HepG2 (cell line): ENCODE results near the gene BAG5. TPM values are rescaled to one million over a fixed set of nuclear protein-coding genes. Genes with fewer than 3 reads are reported as not detected.

Experiments used
- ATAC-seq: fragments of 200-7000 bp; cut with Tn5 transposase; 3 replicates; pipeline ENCODE4 v1.9.1; 2020; ENCODE audit warnings: mild to moderate bottlenecking, moderate library complexity
- BruUV-seq: library from RNA; stranded (reverse); fragments of 400-500 nt; replicated peaks from 2 replicates; lab custom pipeline; 2021; lab: Mats Ljungman, UMichigan
- CTCF ChIA-PET: fragments of 300-600 bp; formaldehyde crosslinking; extraction: SDS; loops from one replicate; lab custom pipeline; 2021; ENCODE audit warnings: low total read pairs, inconsistent platforms, low intra/inter-chr PET ratio; lab: Yijun Ruan, JAX
- POLR2A ChIA-PET: fragments of 350-600 bp; sonication (Branson Sonifier 250); formaldehyde crosslinking; loops from one replicate; lab custom pipeline; 2020; ENCODE audit warnings: antibody characterized with exemption, inconsistent platforms; lab: Yijun Ruan, JAX
- DNase-seq: peaks from one replicate; pipeline ENCODE4 v3.0.0-alpha.2; 2015; ENCODE audit warnings: low spot score
- FAIRE-seq: peaks from 3 replicates; lab custom pipeline; 2011; peaks lifted over from hg19 to GRCh38; lab: Jason Lieb, UNC
- H2AFZ ChIP-seq: one replicate; pipeline ENCODE4 v1.6.1; 2011; ENCODE audit warnings: low read length, inconsistent platforms
- H3K27ac ChIP-seq: fragments of 300-600 bp; 3 replicates; pipeline ENCODE4 v1.8.0; 2011; ENCODE audit warnings: mixed run types, mild to moderate bottlenecking, mixed read lengths, low read length, inconsistent platforms; ENCODE audit not compliant: insufficient read depth; ENCODE audit errors: extremely low read length
- H3K27me3 ChIP-seq, 2 experiments: fragments of 200-600 bp in 1 of 2; 2 replicates in 1 of 2; 3 replicates in 1 of 2; pipeline versions ENCODE4 v1.6.0 to v1.8.0; 2011; ENCODE audit warnings: low read length in 2 of 2, mild to moderate bottlenecking in 2 of 2, moderate library complexity in 2 of 2, inconsistent platforms in 1 of 2; ENCODE audit not compliant: insufficient read depth in 2 of 2, control insufficient read depth in 1 of 2
- H3K36me3 ChIP-seq, 2 experiments: fragments of 200-600 bp in 1 of 2; replicated peaks in 1 of 2; 2 replicates in 1 of 2; 3 replicates in 1 of 2; pipeline versions ENCODE4 v1.5.1 to v1.8.0; 2011; ENCODE audit warnings: low read length in 2 of 2, inconsistent platforms in 1 of 2; ENCODE audit not compliant: insufficient read depth in 2 of 2, control insufficient read depth in 1 of 2
- H3K4me1 ChIP-seq: 2 replicates; pipeline ENCODE4 v1.5.1; 2012; ENCODE audit warnings: low read length, inconsistent platforms; ENCODE audit not compliant: insufficient read depth
- H3K4me2 ChIP-seq: 2 replicates; pipeline ENCODE4 v1.6.0; 2011; ENCODE audit warnings: low read depth, low read length, inconsistent platforms
- H3K4me3 ChIP-seq, 3 experiments: fragments of 200-600 bp in 1 of 3; sonication (generic), shearing (Covaris generic) in 1 of 3; replicated peaks in 1 of 3; 2 replicates each; pipeline ENCODE4 v1.5.1; 2011 to 2016; ENCODE audit warnings: low read length in 3 of 3, inconsistent platforms in 2 of 3, low read depth in 2 of 3, mild to moderate bottlenecking in 2 of 3, control low read depth in 1 of 3, mixed read lengths in 1 of 3; ENCODE audit not compliant: insufficient read depth in 1 of 3
- H3K79me2 ChIP-seq: one replicate; pipeline ENCODE4 v1.6.1; 2011; ENCODE audit warnings: low read length, inconsistent platforms; ENCODE audit not compliant: insufficient read depth
- H3K9ac ChIP-seq: 2 replicates; pipeline ENCODE4 v1.6.0; 2011; ENCODE audit warnings: mild to moderate bottlenecking, low read depth, low read length, inconsistent platforms; ENCODE audit not compliant: insufficient read depth
- H3K9me3 ChIP-seq: 2 replicates; pipeline ENCODE4 v1.5.1; 2012; ENCODE audit warnings: mild to moderate bottlenecking, low read length
- H4K20me1 ChIP-seq: 2 replicates; pipeline ENCODE4 v1.6.0; 2011; ENCODE audit warnings: inconsistent platforms, mild to moderate bottlenecking, low read length, moderate library complexity; ENCODE audit not compliant: insufficient read depth
- CCAR2 ChIP-seq: fragments of 200-400 bp; formaldehyde crosslinking; optimal IDR thresholded peaks from 2 replicates; pipeline ENCODE3; 2018; ENCODE audit warnings: low read depth, mild to moderate bottlenecking, low read length, moderate library complexity
- DMTF1 ChIP-seq: sonication (generic); formaldehyde crosslinking; IDR thresholded peaks from 2 replicates; pipeline ENCODE4 v1.4.0; 2020; ENCODE audit warnings: mild to moderate bottlenecking, missing genetic modification reagents
- FOXP4 ChIP-seq: sonication (generic); formaldehyde crosslinking; IDR thresholded peaks from 2 replicates; pipeline ENCODE4 v1.4.0; 2020; ENCODE audit warnings: missing genetic modification reagents
- GABPB1 ChIP-seq: IDR thresholded peaks from 2 replicates; pipeline ENCODE4 v1.6.1; 2016; ENCODE audit warnings: mild to moderate bottlenecking, missing genetic modification reagents, moderate library complexity, missing compliant biosample characterization
- GATA4 ChIP-seq: sonication (generic); IDR thresholded peaks from 2 replicates; pipeline ENCODE4 v1.6.1; 2016; ENCODE audit warnings: antibody characterized with exemption, low read depth, borderline replicate concordance
- GPN1 ChIP-seq: sonication (generic); formaldehyde crosslinking; IDR thresholded peaks from 2 replicates; pipeline ENCODE4 v1.5.1; 2020; ENCODE audit warnings: missing genetic modification reagents, borderline replicate concordance
- KLF15 ChIP-seq: sonication (generic); formaldehyde crosslinking; IDR thresholded peaks from 2 replicates; pipeline ENCODE4 v1.8.1; 2023; ENCODE audit warnings: borderline replicate concordance, mild to moderate bottlenecking, inconsistent platforms, missing genetic modification reagents, mixed read lengths
- MAFK ChIP-seq, 2 experiments: IDR thresholded peaks in 1 of 2; conservative IDR thresholded peaks in 1 of 2; 2 replicates each; pipeline ENCODE4 v1.6.1; 2011; ENCODE audit warnings: improper control_type of control experiment in 2 of 2, low read length in 2 of 2
- NCOA2 ChIP-seq: sonication (generic); formaldehyde crosslinking; IDR thresholded peaks from 2 replicates; pipeline ENCODE4 v1.8.0; 2022; ENCODE audit warnings: inconsistent platforms
- RFX3 ChIP-seq: IDR thresholded peaks from 2 replicates; pipeline ENCODE4 v1.6.1; 2016; ENCODE audit warnings: missing biosample characterization, missing genetic modification reagents
- SIN3B ChIP-seq: fragments of 150-350 bp; IDR thresholded peaks from 2 replicates; pipeline ENCODE4 v1.6.1; 2014; ENCODE audit warnings: low read length
- STAG1 ChIP-seq: sonication (generic); formaldehyde crosslinking; IDR thresholded peaks from 2 replicates; pipeline ENCODE4 v1.4.0; 2020; ENCODE audit warnings: missing genetic modification reagents
- TAF1 ChIP-seq: sonication (generic); formaldehyde crosslinking; IDR thresholded peaks from 2 replicates; pipeline ENCODE4 v1.4.0; 2020; ENCODE audit warnings: missing genetic modification reagents
- ZNF614 ChIP-seq: IDR thresholded peaks from 2 replicates; pipeline ENCODE4 v1.6.1; 2018; ENCODE audit warnings: missing biosample characterization, missing genetic modification reagents, inconsistent platforms, borderline replicate concordance
- ZNF678 ChIP-seq: sonication (generic); formaldehyde crosslinking; IDR thresholded peaks from 2 replicates; pipeline ENCODE4 v1.4.0; 2020; ENCODE audit warnings: mild to moderate bottlenecking, missing genetic modification reagents
- ZSCAN29 ChIP-seq: sonication (generic); formaldehyde crosslinking; conservative IDR thresholded peaks from 2 replicates; pipeline ENCODE4 v1.4.0; 2020; ENCODE audit warnings: mild to moderate bottlenecking, missing genetic modification reagents
- WGBS: methylation state at CpG from one replicate; pipeline ENCODE4 v1.1.6; 2017; ENCODE audit warnings: low lambda C conversion rate; 5-methylcytosine and 5-hydroxymethylcytosine counted together
- in situ Hi-C: cut with HindIII; loops from 2 replicates; pipeline ENCODE4 v1.10.0; 2017; ENCODE audit warnings: low pct_unique_long_range_greater_than_20kb; ENCODE audit not compliant: extremely low pct_ligation_motif_present
- intact Hi-C: fragments of 100-400 bp; cut with micrococcal nuclease; formaldehyde crosslinking; loops from one replicate; pipeline ENCODE4 v1.10.0; 2022; ENCODE audit not compliant: unreplicated experiment
- polyA plus RNA-seq, 8 experiments: library from polyadenylated mRNA; depleted of rRNA in 3 of 8; stranded (reverse) in 7 of 8; unstranded in 1 of 8; fragments of >200 nt; fragmentation: Illumina TruSeq in 4 of 8; extraction: Trizol in 4 of 8; gene quantifications; 2 replicates each; pipeline versions ENCODE4 v1.2.1 to v1.2.3, GENCODE V29; 2011 to 2016; ENCODE audit warnings: low read depth in 4 of 8, missing spikeins in 1 of 8, mixed read lengths in 1 of 8; ENCODE audit not compliant: insufficient read depth in 1 of 8
- total RNA-seq, 5 experiments: library from RNA; depleted of rRNA; stranded (reverse); fragments of >200 nt; fragmentation: Illumina TruSeq; extraction: Trizol; gene quantifications; 2 replicates each; pipeline ENCODE4 v1.2.3, GENCODE V29; 2016; ENCODE audit warnings: low read depth in 1 of 5
- TF ChIP-seq, protein P1 (sequence below), 2 experiments: IDR thresholded peaks; 2 replicates each; pipeline ENCODE4 v1.6.1; 2011 to 2012; ENCODE audit warnings: low read length in 2 of 2, borderline replicate concordance in 1 of 2, low read depth in 1 of 2, mild to moderate bottlenecking in 1 of 2, moderate library complexity in 1 of 2

Gene BAG5
- total and polyA plus RNA-seq, 2 of the 13 experiments (the other 11 are each of a cell fraction or from before 2014, with no cell fraction given): 3.5 to 21.0 TPM

GRCh38 chr14:103560691-103561090, 1.8 kb downstream of the BAG5 start:
- POLR2A ChIA-PET: interaction anchor here (1.7 to 2.3 kb wide), 3 partner anchors 25 to 67 kb away, joined by 6 to 12 read pairs (median 8); partner anchors contain the start of genes KLC1 and TRMT61A
- Histone ChIP-seq H3K4me1 (peaks cover 48% of the 10 kb centered on the region), H3K27me3 (peaks cover 0 to 3% of the 10 kb centered on the region in 2 experiments; a peak in 1 of 5 replicates), H3K4me3 (peak overlapping the region; percentile 81 to 100 (median 92); a peak in 5 of 6 replicates), H3K9me3 (no peaks in the 10 kb centered on the region), H2AFZ (no peak overlapping the region), H3K79me2 (peaks cover 72% of the 10 kb centered on the region), H3K9ac (peak overlapping the region; percentile 91; the same call in 1 of the 2 replicates), H3K27ac (peak overlapping the region; percentile 88), H3K36me3 (peaks cover 6 to 26% of the 10 kb centered on the region in 2 experiments; a peak in 3 of 5 replicates), H4K20me1 (peaks cover 14% of the 10 kb centered on the region; the same call in 1 of the 2 replicates), H3K4me2 (peak overlapping the region; percentile 82)
- CTCF ChIA-PET: no interaction called here
- TF ChIP-seq GATA4 (no peak), FOXP4 (CRISPR knock-in tag) (no peak), GPN1 (CRISPR knock-in tag) (no peak), ZSCAN29 (CRISPR knock-in tag) (no peak), SIN3B (no peak), KLF15 (CRISPR knock-in tag) (no peak), RFX3 (CRISPR knock-in tag) (no peak), NCOA2 (no peak), STAG1 (no peak), CCAR2 (no peak), ZNF678 (CRISPR knock-in tag) (no peak), GABPB1 (CRISPR knock-in tag) (no peak), DMTF1 (no peak), ZNF614 (CRISPR knock-in tag) (no peak), TAF1 (CRISPR knock-in tag) (no peak), MAFK (conservative IDR thresholded peaks at IDR 0.05 in 1 of 2, IDR thresholded peaks at IDR 0.05 in 1 of 2; ENCODE audit: low read length in 2 of 2) (no peak)
- TF ChIP-seq, protein P1, sequence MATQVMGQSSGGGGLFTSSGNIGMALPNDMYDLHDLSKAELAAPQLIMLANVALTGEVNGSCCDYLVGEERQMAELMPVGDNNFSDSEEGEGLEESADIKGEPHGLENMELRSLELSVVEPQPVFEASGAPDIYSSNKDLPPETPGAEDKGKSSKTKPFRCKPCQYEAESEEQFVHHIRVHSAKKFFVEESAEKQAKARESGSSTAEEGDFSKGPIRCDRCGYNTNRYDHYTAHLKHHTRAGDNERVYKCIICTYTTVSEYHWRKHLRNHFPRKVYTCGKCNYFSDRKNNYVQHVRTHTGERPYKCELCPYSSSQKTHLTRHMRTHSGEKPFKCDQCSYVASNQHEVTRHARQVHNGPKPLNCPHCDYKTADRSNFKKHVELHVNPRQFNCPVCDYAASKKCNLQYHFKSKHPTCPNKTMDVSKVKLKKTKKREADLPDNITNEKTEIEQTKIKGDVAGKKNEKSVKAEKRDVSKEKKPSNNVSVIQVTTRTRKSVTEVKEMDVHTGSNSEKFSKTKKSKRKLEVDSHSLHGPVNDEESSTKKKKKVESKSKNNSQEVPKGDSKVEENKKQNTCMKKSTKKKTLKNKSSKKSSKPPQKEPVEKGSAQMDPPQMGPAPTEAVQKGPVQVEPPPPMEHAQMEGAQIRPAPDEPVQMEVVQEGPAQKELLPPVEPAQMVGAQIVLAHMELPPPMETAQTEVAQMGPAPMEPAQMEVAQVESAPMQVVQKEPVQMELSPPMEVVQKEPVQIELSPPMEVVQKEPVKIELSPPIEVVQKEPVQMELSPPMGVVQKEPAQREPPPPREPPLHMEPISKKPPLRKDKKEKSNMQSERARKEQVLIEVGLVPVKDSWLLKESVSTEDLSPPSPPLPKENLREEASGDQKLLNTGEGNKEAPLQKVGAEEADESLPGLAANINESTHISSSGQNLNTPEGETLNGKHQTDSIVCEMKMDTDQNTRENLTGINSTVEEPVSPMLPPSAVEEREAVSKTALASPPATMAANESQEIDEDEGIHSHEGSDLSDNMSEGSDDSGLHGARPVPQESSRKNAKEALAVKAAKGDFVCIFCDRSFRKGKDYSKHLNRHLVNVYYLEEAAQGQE (IDR thresholded peaks at IDR 0.05; ENCODE audit: borderline replicate concordance in 1 of 2, low read depth in 1 of 2, low read length in 2 of 2): no peak
- no peak for ATAC-seq
- FAIRE-seq: no peak
- no peak for DNase-seq
- in situ Hi-C loops: no loop called here
- BruUV-seq: no TSS peak
- intact Hi-C loops: no loop called here
- WGBS: 92% methylated on average over 8 of the region's 8 CpGs
